ENCODE measurements around the gene SNTA1.

DNA sequence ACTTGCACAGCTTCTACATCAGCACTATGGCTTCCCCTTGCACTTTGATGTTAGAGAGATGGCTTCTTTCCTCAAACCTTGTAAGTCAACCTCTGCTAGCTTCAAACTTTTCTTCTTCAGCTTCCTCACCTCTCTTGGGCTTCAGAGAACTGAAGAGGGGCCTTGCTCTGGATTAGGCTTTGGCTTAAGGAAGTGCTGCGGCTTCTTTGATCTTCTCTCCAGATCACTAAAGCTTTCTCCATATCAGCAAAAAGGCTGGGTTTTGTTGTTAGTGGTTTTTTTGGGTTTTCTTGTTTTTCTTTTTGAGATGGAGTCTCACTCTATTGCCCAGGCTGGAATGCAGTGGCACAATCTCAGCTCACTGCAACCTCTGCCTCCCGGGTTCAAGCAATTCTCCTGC, 66.2 kb downstream of the SNTA1 start:
- TF ChIP-seq EZH2 (IDR thresholded peaks at IDR 0.05; ENCODE audit: borderline replicate concordance, low read length) (no peak), CTCF (conservative IDR thresholded peaks at IDR 0.05 in 1 of 2, IDR thresholded peaks at IDR 0.05 in 1 of 2; ENCODE audit: extremely low read depth in 1 of 2, insufficient read depth in 1 of 2, low read depth in 1 of 2, low read length in 2 of 2) (no peak)
